Gastrocnemius medialis (tissue), 4 donors: ENCODE measurements around the gene SEMA6D.

Source experiments
- POLR2A ChIP-seq, 2 donors: fragments of 450-650 bp; IDR thresholded peaks; one replicate each; pipeline ENCODE4 v1.6.1; 2017; ENCODE audit warnings: antibody characterized with exemption in 2 of 2, mild to moderate bottlenecking in 2 of 2, moderate library complexity in 2 of 2
- TF ChIP-seq, protein P1 (sequence below), 5 experiments: fragments of 450-650 bp in 3 of 5; fragments of 200-600 bp in 2 of 5; sonication (generic) in 2 of 5; IDR thresholded peaks in 4 of 5; conservative IDR thresholded peaks in 1 of 5; 1 replicate in 4 of 5; 2 replicates in 1 of 5; pipeline ENCODE4 v1.5.1; 2016 to 2019; ENCODE audit warnings: antibody characterized with exemption in 5 of 5, mild to moderate bottlenecking in 3 of 5, moderate library complexity in 3 of 5

DNA sequence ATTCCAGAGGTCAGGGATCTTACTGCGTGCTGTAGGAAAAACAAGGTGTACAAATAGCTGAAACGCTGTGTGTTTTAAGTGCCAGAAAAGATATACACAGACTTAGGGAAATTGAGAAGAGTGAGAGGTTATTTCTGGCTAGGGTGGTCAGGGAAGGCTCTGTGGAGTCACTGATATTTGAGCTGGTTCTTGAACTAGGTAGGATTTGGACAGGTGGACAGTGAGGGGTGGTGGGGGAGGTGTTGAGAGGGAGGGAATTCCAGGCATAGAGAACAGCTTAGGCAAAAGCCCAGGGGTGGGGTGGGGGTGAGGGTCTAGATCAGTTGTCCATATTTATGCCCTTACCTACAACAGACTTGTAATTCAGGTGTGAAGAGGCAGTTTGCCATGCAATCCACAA, 7.0 kb downstream of the SEMA6D start:
- TF ChIP-seq, protein P1, sequence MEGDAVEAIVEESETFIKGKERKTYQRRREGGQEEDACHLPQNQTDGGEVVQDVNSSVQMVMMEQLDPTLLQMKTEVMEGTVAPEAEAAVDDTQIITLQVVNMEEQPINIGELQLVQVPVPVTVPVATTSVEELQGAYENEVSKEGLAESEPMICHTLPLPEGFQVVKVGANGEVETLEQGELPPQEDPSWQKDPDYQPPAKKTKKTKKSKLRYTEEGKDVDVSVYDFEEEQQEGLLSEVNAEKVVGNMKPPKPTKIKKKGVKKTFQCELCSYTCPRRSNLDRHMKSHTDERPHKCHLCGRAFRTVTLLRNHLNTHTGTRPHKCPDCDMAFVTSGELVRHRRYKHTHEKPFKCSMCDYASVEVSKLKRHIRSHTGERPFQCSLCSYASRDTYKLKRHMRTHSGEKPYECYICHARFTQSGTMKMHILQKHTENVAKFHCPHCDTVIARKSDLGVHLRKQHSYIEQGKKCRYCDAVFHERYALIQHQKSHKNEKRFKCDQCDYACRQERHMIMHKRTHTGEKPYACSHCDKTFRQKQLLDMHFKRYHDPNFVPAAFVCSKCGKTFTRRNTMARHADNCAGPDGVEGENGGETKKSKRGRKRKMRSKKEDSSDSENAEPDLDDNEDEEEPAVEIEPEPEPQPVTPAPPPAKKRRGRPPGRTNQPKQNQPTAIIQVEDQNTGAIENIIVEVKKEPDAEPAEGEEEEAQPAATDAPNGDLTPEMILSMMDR (IDR thresholded peaks at IDR 0.05 in 4 of 5, conservative IDR thresholded peaks at IDR 0.05 in 1 of 5): no peak
- TF ChIP-seq POLR2A (IDR thresholded peaks at IDR 0.05): no peak
